ENCODE data around the gene PPP1R26. TPM values are rescaled to one million over a fixed set of nuclear protein-coding genes. Genes with fewer than 3 reads are reported as not detected.

The PPP1R26 gene
- total RNA-seq, 1 donor from 2014 or later: 22.8 TPM

DNA sequence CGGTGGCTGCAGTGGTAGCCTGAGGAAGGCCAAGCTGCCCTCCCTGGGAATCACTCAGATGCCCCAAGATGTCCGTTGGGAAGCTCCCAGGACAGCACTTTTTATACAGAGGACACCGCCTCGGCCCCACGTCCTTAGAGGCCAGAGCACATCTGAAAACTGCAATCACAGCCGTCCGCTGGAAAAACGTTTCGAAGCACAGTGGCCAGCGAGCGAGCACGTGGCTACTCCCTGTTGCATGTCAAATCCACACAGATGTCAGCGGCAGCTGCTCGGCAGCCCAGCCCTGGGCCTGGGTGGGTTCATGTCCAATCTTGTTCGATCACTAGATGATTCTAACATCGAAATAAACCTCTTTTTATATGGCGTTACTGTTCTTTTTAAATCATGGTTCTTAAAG is 8.9 kb downstream of the PPP1R26 start:
- no peaks in the 10 kb centered on the region for H3K4me1 ChIP-seq
- no peak overlapping the region for H3K27ac ChIP-seq
- ATAC-seq: no peak
- peaks cover 56% of the 10 kb centered on the region for H3K36me3 ChIP-seq
- TF ChIP-seq CTCF (IDR thresholded peaks at IDR 0.05): no peak
- H3K27me3 ChIP-seq (ENCODE audit: low read depth): no peaks in the 10 kb centered on the region
- peak; percentile 35 for DNase-seq
- no peak overlapping the region for H3K4me3 ChIP-seq
- intact Hi-C loops (cut with DNase I): no loop called here
- no peaks in the 10 kb centered on the region for H3K9me3 ChIP-seq

DNA sequence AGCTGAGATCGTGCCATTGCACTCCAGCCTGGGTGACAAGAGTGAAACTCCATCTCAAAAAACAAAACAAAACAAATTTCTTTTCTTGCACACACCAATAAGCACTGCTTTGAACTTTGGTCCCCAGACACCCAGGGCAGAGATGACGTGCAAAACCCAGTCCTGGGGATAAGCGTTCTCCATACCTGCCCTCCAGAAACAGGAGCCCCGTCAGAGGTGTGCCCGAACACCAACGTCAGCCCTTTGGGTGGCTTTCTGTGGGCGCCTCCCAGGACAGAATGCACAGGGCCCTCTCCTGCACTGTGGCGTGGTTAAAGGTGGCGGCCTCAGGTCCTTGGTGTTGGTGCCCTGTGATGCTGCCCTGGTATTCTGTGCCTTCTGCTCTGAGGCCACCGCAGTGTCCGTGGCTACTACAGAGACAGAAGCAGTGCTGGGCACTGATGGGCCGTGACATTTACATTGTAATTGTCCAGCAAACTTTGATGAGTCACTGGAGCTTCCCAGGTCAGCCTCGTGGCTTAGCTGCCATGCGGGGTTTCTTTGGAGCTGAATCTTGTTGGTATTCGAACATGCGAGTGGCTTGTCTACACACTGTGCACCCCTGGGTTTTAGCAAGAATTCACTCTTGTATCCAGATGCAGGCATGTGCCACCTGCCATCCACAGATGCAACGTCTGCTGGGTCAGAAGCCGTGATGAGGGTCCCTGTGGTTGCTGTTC is 9.8 kb downstream of the PPP1R26 start:
- H3K36me3 ChIP-seq: peaks cover 47% of the 10 kb centered on the region
- no peak for ATAC-seq
- no peak overlapping the region for H3K27ac ChIP-seq
- no peaks in the 10 kb centered on the region for H3K4me1 ChIP-seq
- no peak overlapping the region for H3K4me3 ChIP-seq
- peak; percentile 32 for DNase-seq
- TF ChIP-seq CTCF (IDR thresholded peaks at IDR 0.05): no peak
- H3K27me3 ChIP-seq (ENCODE audit: low read depth): no peaks in the 10 kb centered on the region
- intact Hi-C loops (cut with DNase I): no loop called here
- H3K9me3 ChIP-seq: no peaks in the 10 kb centered on the region

GRCh38 chr9:135490166-135490870 is 10.7 kb downstream of the PPP1R26 start:
- DNase-seq: peak; percentile 30
- Histone ChIP-seq H3K9me3 (no peaks in the 10 kb centered on the region), H3K36me3 (peaks cover 38% of the 10 kb centered on the region), H3K27ac (no peak overlapping the region), H3K4me3 (no peak overlapping the region), H3K4me1 (no peaks in the 10 kb centered on the region), H3K27me3 (ENCODE audit: low read depth) (no peaks in the 10 kb centered on the region)
- no peak for TF ChIP-seq CTCF (IDR thresholded peaks at IDR 0.05)
- ATAC-seq: no peak
- intact Hi-C loops (cut with DNase I): no loop called here

- no peaks in the 10 kb centered on the region for H3K4me1 ChIP-seq
- TF ChIP-seq CTCF (IDR thresholded peaks at IDR 0.05): no peak
- H3K27me3 ChIP-seq (ENCODE audit: low read depth): no peaks in the 10 kb centered on the region
- no peak for ATAC-seq
- H3K9me3 ChIP-seq: no peaks in the 10 kb centered on the region
- peaks cover 31% of the 10 kb centered on the region for H3K36me3 ChIP-seq
- H3K27ac ChIP-seq: no peak overlapping the region
- peak; percentile 39 for DNase-seq
- no peak overlapping the region for H3K4me3 ChIP-seq
- intact Hi-C loops (cut with DNase I): no loop called here
Measured at GRCh38 chr9:135490980-135491464, 11.4 kb downstream of the PPP1R26 start.

DNA sequence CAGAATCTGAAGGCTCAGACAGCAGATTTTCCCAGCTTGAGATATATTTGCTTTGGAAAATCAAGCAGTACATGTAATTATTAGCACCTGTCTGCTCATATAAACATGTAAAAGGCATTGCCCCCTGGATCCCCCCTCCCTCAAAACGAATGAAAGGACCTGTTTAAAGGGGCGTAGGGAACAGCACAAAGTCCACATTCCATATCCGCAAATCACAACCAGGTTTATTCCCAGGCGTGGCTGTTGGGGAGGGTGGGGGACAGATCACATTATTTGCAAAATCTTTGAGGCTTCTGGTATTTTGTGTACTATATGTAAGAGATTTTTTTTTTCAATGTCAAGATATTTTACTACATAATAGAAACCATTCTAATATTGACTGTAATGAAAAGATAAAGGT is 12.2 kb downstream of the PPP1R26 start:
- no peaks in the 10 kb centered on the region for H3K27me3 ChIP-seq (ENCODE audit: low read depth)
- H3K9me3 ChIP-seq: no peaks in the 10 kb centered on the region
- ATAC-seq: no peak
- H3K4me3 ChIP-seq: no peak overlapping the region
- peaks cover 23% of the 10 kb centered on the region for H3K36me3 ChIP-seq
- H3K4me1 ChIP-seq: no peaks in the 10 kb centered on the region
- no peak overlapping the region for H3K27ac ChIP-seq
- TF ChIP-seq CTCF (IDR thresholded peaks at IDR 0.05): no peak
- DNase-seq: no peak
- intact Hi-C loops (cut with DNase I): no loop called here

Measured in lower lobe of right lung (tissue), 2 donors.